HEK293 (cell line): ENCODE results near the gene BOC.

Experiments used
- HOXC10 ChIP-seq: sonication (generic); formaldehyde crosslinking; IDR thresholded peaks from 2 replicates; pipeline ENCODE4 v1.8.1; 2023; ENCODE audit warnings: mild to moderate bottlenecking, missing genetic modification reagents
- INSM2 ChIP-seq: fragments of 450-650 bp; formaldehyde crosslinking; IDR thresholded peaks from 2 replicates; pipeline ENCODE4 v1.5.1; 2016; ENCODE audit warnings: missing biosample characterization, missing genetic modification characterization
- KLF8 ChIP-seq: fragments of 450-650 bp; formaldehyde crosslinking; IDR thresholded peaks from 2 replicates; pipeline ENCODE4 v1.5.1; 2016; ENCODE audit warnings: missing biosample characterization, missing genetic modification characterization
- SP2 ChIP-seq: fragments of 450-650 bp; formaldehyde crosslinking; IDR thresholded peaks from 2 replicates; pipeline ENCODE4 v1.5.1; 2016; ENCODE audit warnings: missing biosample characterization, missing genetic modification characterization
- YY1 ChIP-seq: fragments of 450-650 bp; formaldehyde crosslinking; IDR thresholded peaks from 2 replicates; pipeline ENCODE4 v1.5.1; 2018; ENCODE audit warnings: missing biosample characterization, missing genetic modification characterization
- ZBTB20 ChIP-seq: fragments of 450-650 bp; formaldehyde crosslinking; IDR thresholded peaks from 2 replicates; pipeline ENCODE4 v1.5.1; 2016; ENCODE audit warnings: missing biosample characterization, missing genetic modification characterization
- ZNF157 ChIP-seq: fragments of 450-650 bp; formaldehyde crosslinking; IDR thresholded peaks from 2 replicates; pipeline ENCODE4 v1.5.1; 2016; ENCODE audit warnings: missing biosample characterization, missing genetic modification characterization
- ZNF16 ChIP-seq: fragments of 450-650 bp; formaldehyde crosslinking; IDR thresholded peaks from 2 replicates; pipeline ENCODE4 v1.5.1; 2016; ENCODE audit warnings: low read depth, missing biosample characterization, missing genetic modification characterization
- ZNF19 ChIP-seq: fragments of 450-650 bp; formaldehyde crosslinking; IDR thresholded peaks from 2 replicates; pipeline ENCODE4; 2016; ENCODE audit warnings: missing biosample characterization, missing genetic modification characterization, low read depth
- ZNF214 ChIP-seq: fragments of 450-650 bp; formaldehyde crosslinking; IDR thresholded peaks from 2 replicates; pipeline ENCODE4 v1.5.1; 2017; ENCODE audit warnings: missing biosample characterization, mild to moderate bottlenecking, missing genetic modification characterization, borderline replicate concordance
- ZNF391 ChIP-seq: fragments of 450-650 bp; formaldehyde crosslinking; IDR thresholded peaks from 2 replicates; pipeline ENCODE4 v1.5.1; 2016; ENCODE audit warnings: low read depth, missing biosample characterization, missing genetic modification characterization, borderline replicate concordance
- ZNF433 ChIP-seq: fragments of 450-650 bp; formaldehyde crosslinking; IDR thresholded peaks from 2 replicates; pipeline ENCODE4 v1.5.1; 2016; ENCODE audit warnings: missing biosample characterization, missing genetic modification characterization, low read depth
- ZNF473 ChIP-seq: fragments of 450-650 bp; formaldehyde crosslinking; IDR thresholded peaks from 2 replicates; pipeline ENCODE4 v1.5.1; 2017; ENCODE audit warnings: missing biosample characterization, missing genetic modification characterization
- ZNF530 ChIP-seq: fragments of 450-650 bp; formaldehyde crosslinking; IDR thresholded peaks from 2 replicates; pipeline ENCODE4 v1.5.1; 2016; ENCODE audit warnings: low read depth, missing biosample characterization, missing genetic modification characterization
- ZNF544 ChIP-seq: fragments of 450-650 bp; formaldehyde crosslinking; IDR thresholded peaks from 2 replicates; pipeline ENCODE4 v1.5.0; 2017; ENCODE audit warnings: missing biosample characterization, missing genetic modification characterization
- ZNF585B ChIP-seq: fragments of 450-650 bp; formaldehyde crosslinking; IDR thresholded peaks from 2 replicates; pipeline ENCODE4 v1.5.1; 2016; ENCODE audit warnings: missing biosample characterization, missing genetic modification characterization
- ZNF600 ChIP-seq: fragments of 450-650 bp; formaldehyde crosslinking; IDR thresholded peaks from 2 replicates; pipeline ENCODE4 v1.5.1; 2016; ENCODE audit warnings: missing biosample characterization, missing genetic modification characterization
- ZNF626 ChIP-seq: fragments of 450-650 bp; sonication (Bioruptor Pico); formaldehyde crosslinking; IDR thresholded peaks from 2 replicates; pipeline ENCODE4 v1.5.1; 2018; ENCODE audit warnings: missing biosample characterization, missing genetic modification characterization, inconsistent platforms
- ZNF658 ChIP-seq: fragments of 450-650 bp; formaldehyde crosslinking; IDR thresholded peaks from 2 replicates; pipeline ENCODE4; 2016; ENCODE audit warnings: missing biosample characterization, missing genetic modification characterization
- ZNF768 ChIP-seq: fragments of 450-650 bp; formaldehyde crosslinking; IDR thresholded peaks from 2 replicates; pipeline ENCODE4 v1.5.1; 2018; ENCODE audit warnings: missing biosample characterization, mild to moderate bottlenecking, missing genetic modification characterization
- ZSCAN4 ChIP-seq: fragments of 450-650 bp; formaldehyde crosslinking; IDR thresholded peaks from 2 replicates; pipeline ENCODE4 v1.5.1; 2017; ENCODE audit warnings: missing biosample characterization, missing genetic modification characterization
- TF ChIP-seq, protein P1 (sequence below): fragments of 450-650 bp; formaldehyde crosslinking; IDR thresholded peaks from 2 replicates; pipeline ENCODE4 v1.5.1; 2016; ENCODE audit warnings: missing biosample characterization, missing genetic modification characterization, low read depth
- TF ChIP-seq, protein P2 (sequence below): fragments of 450-650 bp; formaldehyde crosslinking; IDR thresholded peaks from 2 replicates; pipeline ENCODE4 v1.5.1; 2016; ENCODE audit warnings: missing biosample characterization, missing genetic modification characterization
- TF ChIP-seq, protein P3 (sequence below): fragments of 450-650 bp; formaldehyde crosslinking; IDR thresholded peaks from 2 replicates; pipeline ENCODE4 v1.5.1; 2016; ENCODE audit warnings: missing biosample characterization, missing genetic modification characterization
- TF ChIP-seq, protein P4 (sequence below): fragments of 450-650 bp; formaldehyde crosslinking; IDR thresholded peaks from 2 replicates; pipeline ENCODE4; 2016; ENCODE audit warnings: missing biosample characterization, missing genetic modification characterization
- TF ChIP-seq, protein P5 (sequence below): fragments of 450-650 bp; formaldehyde crosslinking; IDR thresholded peaks from 2 replicates; pipeline ENCODE4 v1.5.1; 2016; ENCODE audit warnings: missing biosample characterization, missing genetic modification characterization

The BOC gene

DNA sequence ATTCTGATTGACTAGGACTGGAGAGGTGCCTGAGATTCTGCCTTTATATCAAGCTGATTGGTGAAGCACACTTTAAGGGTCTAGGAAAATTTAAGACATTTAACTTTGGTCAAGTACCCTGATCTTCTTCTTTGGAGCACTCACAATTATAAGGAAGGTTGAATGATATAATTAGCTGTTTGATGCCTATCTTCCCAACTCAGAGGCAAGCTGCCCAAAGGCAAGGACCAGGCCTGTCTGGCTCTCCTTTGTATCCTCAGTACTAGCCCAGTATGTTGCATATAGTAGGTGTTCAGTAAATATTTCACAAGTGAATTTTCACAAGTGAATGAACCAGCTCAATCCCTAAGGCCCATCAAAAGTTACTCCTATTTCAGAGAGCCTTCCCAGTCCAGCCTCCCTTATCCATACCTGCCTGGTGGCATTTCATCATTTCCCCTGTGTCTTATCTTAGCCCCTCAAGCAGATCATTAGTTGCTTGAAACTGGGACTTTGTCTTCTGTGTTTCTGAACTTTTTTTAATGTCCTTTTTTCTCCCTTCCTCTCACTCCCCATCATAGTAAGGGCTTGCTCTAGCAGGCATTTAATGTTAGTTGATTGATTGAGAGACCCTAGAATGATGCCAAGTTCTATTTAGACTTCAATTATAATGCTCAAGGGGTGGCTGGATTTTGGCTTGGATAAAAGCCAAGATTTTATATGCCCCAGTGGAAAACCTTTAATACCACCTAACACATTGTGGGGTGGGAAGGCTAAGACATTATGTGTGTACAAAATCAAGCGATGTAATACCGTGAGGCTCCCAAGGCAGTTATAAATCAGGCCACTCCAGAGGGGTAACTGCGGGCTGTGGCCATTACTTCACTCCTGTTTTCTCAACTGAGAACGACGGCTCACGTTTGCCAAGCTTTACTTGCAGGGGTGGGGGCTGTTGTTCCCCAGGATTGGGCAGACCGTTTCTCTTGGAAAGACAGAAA, 43.2 kb upstream of the BOC start (continued):
- TF ChIP-seq, protein P1, sequence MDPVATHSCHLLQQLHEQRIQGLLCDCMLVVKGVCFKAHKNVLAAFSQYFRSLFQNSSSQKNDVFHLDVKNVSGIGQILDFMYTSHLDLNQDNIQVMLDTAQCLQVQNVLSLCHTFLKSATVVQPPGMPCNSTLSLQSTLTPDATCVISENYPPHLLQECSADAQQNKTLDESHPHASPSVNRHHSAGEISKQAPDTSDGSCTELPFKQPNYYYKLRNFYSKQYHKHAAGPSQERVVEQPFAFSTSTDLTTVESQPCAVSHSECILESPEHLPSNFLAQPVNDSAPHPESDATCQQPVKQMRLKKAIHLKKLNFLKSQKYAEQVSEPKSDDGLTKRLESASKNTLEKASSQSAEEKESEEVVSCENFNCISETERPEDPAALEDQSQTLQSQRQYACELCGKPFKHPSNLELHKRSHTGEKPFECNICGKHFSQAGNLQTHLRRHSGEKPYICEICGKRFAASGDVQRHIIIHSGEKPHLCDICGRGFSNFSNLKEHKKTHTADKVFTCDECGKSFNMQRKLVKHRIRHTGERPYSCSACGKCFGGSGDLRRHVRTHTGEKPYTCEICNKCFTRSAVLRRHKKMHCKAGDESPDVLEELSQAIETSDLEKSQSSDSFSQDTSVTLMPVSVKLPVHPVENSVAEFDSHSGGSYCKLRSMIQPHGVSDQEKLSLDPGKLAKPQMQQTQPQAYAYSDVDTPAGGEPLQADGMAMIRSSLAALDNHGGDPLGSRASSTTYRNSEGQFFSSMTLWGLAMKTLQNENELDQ = no peak
- TF ChIP-seq INSM2 (tag by site-specific recombination) (peak; percentile 49; the same call in 1 of the 2 replicates), ZNF768 (tag by site-specific recombination) (no peak), SP2 (tag by site-specific recombination) (no peak), ZNF19 (tag by site-specific recombination) (no peak), ZNF473 (tag by site-specific recombination) (no peak), ZNF626 (tag by site-specific recombination) (no peak; the same call in 1 of the 2 replicates), ZBTB20 (tag by site-specific recombination) (no peak), ZSCAN4 (tag by site-specific recombination) (no peak), ZNF530 (tag by site-specific recombination) (no peak), YY1 (tag by site-specific recombination) (no peak), ZNF585B (tag by site-specific recombination) (no peak), ZNF600 (tag by site-specific recombination) (no peak), ZNF658 (no peak), KLF8 (peak; percentile 53; the same call in 1 of the 2 replicates), ZNF391 (tag by site-specific recombination) (no peak), HOXC10 (CRISPR knock-in tag) (no peak), ZNF544 (tag by site-specific recombination) (no peak), ZNF16 (tag by site-specific recombination) (no peak), ZNF433 (tag by site-specific recombination) (no peak), ZNF157 (tag by site-specific recombination) (no peak), ZNF214 (tag by site-specific recombination) (no peak)
- TF ChIP-seq, protein P2, sequence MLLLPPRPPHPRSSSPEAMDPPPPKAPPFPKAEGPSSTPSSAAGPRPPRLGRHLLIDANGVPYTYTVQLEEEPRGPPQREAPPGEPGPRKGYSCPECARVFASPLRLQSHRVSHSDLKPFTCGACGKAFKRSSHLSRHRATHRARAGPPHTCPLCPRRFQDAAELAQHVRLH (tag by site-specific recombination) = no peak
- TF ChIP-seq, protein P3, sequence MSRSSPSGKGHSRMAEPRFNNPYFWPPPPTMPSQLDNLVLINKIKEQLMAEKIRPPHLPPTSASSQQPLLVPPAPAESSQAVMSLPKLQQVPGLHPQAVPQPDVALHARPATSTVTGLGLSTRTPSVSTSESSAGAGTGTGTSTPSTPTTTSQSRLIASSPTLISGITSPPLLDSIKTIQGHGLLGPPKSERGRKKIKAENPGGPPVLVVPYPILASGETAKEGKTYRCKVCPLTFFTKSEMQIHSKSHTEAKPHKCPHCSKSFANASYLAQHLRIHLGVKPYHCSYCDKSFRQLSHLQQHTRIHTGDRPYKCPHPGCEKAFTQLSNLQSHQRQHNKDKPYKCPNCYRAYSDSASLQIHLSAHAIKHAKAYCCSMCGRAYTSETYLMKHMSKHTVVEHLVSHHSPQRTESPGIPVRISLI = no peak
- TF ChIP-seq, protein P4, sequence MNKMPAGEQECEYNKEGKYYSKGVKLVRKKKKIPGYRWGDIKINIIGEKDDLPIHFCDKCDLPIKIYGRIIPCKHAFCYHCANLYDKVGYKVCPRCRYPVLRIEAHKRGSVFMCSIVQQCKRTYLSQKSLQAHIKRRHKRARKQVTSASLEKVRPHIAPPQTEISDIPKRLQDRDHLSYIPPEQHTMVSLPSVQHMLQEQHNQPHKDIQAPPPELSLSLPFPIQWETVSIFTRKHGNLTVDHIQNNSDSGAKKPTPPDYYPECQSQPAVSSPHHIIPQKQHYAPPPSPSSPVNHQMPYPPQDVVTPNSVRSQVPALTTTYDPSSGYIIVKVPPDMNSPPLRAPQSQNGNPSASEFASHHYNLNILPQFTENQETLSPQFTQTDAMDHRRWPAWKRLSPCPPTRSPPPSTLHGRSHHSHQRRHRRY (tag by site-specific recombination) = no peak
- TF ChIP-seq, protein P5, sequence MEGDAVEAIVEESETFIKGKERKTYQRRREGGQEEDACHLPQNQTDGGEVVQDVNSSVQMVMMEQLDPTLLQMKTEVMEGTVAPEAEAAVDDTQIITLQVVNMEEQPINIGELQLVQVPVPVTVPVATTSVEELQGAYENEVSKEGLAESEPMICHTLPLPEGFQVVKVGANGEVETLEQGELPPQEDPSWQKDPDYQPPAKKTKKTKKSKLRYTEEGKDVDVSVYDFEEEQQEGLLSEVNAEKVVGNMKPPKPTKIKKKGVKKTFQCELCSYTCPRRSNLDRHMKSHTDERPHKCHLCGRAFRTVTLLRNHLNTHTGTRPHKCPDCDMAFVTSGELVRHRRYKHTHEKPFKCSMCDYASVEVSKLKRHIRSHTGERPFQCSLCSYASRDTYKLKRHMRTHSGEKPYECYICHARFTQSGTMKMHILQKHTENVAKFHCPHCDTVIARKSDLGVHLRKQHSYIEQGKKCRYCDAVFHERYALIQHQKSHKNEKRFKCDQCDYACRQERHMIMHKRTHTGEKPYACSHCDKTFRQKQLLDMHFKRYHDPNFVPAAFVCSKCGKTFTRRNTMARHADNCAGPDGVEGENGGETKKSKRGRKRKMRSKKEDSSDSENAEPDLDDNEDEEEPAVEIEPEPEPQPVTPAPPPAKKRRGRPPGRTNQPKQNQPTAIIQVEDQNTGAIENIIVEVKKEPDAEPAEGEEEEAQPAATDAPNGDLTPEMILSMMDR (tag by site-specific recombination) = no peak
